GM12878 (cell line): ENCODE data around the gene PAPOLG.

Source experiments
- CHD2 ChIP-seq: IDR thresholded peaks from 2 replicates; pipeline ENCODE4 v1.6.1; 2011; ENCODE audit warnings: low read depth, low read length, improper control_type of control experiment, borderline replicate concordance
- POLR2A ChIP-seq: IDR thresholded peaks from 2 replicates; pipeline ENCODE4 v1.6.1; 2011; ENCODE audit warnings: low read depth, mild to moderate bottlenecking, low read length
- ZNF274 ChIP-seq: IDR thresholded peaks from one replicate; pipeline ENCODE4 v1.8.0; 2011; ENCODE audit not compliant: insufficient read length, insufficient read depth
- TF ChIP-seq, protein P1 (sequence below): IDR thresholded peaks from 2 replicates; pipeline ENCODE4 v1.6.1; 2012; ENCODE audit warnings: low read depth, low read length, improper control_type of control experiment
- TF ChIP-seq, protein P2 (sequence below), 3 experiments: IDR thresholded peaks in 2 of 3; conservative IDR thresholded peaks in 1 of 3; 2 replicates each; pipeline ENCODE4 v1.5.1; 2011; ENCODE audit warnings: low read depth in 3 of 3, low read length in 3 of 3, mild to moderate bottlenecking in 3 of 3, control low read depth in 2 of 3, moderate library complexity in 2 of 3, inconsistent platforms in 1 of 3, mixed read lengths in 1 of 3; ENCODE audit not compliant: control insufficient read depth in 2 of 3, insufficient read depth in 1 of 3; ENCODE audit errors: extremely low read depth in 1 of 3

- no peak for TF ChIP-seq POLR2A
- TF ChIP-seq, protein P1, sequence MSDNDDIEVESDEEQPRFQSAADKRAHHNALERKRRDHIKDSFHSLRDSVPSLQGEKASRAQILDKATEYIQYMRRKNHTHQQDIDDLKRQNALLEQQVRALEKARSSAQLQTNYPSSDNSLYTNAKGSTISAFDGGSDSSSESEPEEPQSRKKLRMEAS, result no peak
- no peak for TF ChIP-seq CHD2
- TF ChIP-seq, protein P2, sequence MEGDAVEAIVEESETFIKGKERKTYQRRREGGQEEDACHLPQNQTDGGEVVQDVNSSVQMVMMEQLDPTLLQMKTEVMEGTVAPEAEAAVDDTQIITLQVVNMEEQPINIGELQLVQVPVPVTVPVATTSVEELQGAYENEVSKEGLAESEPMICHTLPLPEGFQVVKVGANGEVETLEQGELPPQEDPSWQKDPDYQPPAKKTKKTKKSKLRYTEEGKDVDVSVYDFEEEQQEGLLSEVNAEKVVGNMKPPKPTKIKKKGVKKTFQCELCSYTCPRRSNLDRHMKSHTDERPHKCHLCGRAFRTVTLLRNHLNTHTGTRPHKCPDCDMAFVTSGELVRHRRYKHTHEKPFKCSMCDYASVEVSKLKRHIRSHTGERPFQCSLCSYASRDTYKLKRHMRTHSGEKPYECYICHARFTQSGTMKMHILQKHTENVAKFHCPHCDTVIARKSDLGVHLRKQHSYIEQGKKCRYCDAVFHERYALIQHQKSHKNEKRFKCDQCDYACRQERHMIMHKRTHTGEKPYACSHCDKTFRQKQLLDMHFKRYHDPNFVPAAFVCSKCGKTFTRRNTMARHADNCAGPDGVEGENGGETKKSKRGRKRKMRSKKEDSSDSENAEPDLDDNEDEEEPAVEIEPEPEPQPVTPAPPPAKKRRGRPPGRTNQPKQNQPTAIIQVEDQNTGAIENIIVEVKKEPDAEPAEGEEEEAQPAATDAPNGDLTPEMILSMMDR (IDR thresholded peaks at IDR 0.05 in 2 of 3, conservative IDR thresholded peaks at IDR 0.05 in 1 of 3; ENCODE audit: control insufficient read depth in 2 of 3, extremely low read depth in 1 of 3, insufficient read depth in 1 of 3, low read depth in 3 of 3, low read length in 3 of 3), result no peak
- no peak for TF ChIP-seq ZNF274
These were observed 24.7 kb downstream of the PAPOLG start for GRCh38 chr2:60780721-60781120.
